Activated CD8-positive, alpha-beta memory T cell treated with anti-CD3 and anti-CD28 coated beads for 24 hours (primary cell): Measurements from ENCODE around the gene MBD6.

Experiments used
- DNase-seq: peaks from one replicate; pipeline ENCODE4 v3.0.0-alpha.2; 2020

The MBD6 gene

DNA sequence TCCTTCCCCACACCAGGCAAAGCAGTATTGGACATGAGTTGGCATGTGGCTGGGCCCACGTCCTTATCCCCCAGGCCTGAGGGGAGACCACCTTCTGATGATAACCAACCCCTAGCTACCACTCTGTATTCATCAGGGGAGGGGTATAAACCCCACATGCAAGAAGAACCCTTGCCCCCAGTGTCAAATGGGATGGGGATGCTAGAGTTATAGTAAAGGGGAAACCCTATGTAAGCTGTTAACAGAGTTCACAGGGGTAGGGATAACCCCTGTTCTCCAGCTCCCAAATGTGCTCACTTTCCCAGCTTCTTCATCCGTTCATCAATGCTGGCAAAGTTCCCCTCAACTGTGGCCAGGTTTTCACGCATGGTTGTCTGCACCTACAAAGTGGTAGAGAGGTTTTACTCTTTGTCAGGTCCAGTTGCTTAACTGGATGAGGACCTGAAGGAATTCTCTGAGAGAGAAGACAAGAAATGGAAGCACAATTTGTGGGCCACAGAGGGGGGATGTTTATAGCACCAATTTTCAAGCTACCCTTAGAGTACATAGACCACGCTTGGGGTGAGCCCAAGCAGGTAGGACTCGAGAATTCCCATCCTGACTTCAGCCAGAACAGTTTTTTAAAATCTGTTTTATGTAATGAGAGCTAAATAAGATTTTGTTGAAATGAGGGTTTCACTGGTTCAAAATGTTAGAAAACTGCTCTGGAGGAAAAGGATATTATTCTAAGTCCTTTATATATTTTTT lies 7.9 kb downstream of the MBD6 start:
- no peak for DNase-seq

DNA sequence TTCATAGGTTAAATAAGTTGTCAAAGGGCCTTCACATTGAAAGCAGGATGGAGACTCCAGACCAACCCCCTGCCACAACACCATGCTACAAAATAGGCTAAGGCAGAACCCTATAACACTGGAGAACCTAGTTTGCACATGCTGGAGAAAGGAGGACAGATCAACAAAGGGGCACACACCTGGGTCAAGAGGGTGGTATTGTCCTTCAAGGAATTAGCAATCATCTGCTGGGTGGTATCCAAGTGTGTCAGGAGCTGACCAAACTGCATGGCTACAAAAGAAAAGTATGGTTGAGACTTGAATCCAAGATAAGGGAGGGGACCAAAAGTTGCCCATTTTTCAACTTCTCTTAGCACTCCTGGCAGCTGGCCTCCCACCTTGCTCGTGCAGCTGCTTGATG lies 9.2 kb downstream of the MBD6 start:
- no peak for DNase-seq

DNA sequence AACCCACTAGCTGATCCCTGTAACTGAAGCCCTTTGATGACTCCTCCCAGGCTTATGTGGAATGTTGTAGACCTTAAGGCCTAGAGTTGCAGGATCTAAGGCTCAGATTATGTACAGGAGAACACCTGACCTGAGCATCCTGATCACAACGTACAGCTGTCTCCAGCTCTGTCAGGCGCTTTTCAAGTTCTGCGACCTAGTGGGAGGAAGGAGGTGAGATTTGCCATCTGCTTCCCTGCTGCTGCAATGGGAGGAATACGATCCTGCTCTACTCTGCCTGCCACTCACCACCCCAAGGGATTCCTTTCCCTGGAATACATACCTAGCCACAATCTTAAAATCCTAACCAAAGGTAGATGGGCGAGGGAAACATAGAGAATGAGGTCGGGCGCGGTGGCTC lies 10.5 kb downstream of the MBD6 start:
- no peak for DNase-seq

DNA sequence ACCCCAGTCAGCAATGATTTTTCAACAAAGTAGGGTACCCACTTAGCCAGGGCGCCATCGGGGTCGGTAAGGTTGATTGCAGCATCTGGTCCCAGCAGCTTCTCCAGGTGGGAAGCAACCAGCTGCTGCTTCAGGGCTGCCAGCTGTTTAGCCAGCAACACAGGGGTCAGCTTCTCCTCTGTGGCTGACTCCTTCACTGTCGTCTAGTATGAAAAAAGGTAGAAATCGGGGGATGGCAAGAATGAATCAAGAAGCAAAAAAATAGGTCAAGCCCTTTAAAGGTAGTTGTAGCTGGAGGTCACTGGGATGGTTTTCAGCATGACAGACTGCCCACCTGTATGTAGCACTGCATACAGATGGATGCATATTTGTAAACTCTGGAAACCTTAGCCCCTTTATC lies 11.6 kb downstream of the MBD6 start:
- no peak for DNase-seq

DNA sequence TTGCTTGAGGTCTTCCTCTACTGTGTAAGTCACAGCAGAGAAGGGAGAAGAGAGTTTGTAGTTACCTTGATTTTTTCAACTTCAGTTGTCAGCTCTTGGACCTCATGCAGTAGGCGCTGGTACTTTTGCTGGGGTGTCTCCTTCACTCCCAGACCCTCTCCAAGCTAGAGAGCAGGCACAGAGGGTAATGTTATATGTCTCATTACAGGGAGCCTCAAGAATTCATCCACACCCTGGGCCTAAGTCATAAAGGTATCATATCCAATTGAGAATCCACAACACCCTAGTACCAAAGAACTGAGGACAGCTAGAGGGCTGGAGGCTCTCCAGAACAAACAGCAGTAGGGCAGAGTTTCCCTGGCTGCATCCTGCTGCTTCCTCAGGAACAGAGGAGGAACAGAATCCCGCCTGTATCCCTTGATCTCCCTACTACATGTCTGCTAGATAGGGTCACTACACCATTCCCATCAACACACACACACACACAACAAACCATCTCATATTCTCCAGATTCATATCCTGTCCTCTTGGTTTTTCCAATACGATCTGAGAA lies 12.4 kb downstream of the MBD6 start:
- DNase-seq = no peak

DNA sequence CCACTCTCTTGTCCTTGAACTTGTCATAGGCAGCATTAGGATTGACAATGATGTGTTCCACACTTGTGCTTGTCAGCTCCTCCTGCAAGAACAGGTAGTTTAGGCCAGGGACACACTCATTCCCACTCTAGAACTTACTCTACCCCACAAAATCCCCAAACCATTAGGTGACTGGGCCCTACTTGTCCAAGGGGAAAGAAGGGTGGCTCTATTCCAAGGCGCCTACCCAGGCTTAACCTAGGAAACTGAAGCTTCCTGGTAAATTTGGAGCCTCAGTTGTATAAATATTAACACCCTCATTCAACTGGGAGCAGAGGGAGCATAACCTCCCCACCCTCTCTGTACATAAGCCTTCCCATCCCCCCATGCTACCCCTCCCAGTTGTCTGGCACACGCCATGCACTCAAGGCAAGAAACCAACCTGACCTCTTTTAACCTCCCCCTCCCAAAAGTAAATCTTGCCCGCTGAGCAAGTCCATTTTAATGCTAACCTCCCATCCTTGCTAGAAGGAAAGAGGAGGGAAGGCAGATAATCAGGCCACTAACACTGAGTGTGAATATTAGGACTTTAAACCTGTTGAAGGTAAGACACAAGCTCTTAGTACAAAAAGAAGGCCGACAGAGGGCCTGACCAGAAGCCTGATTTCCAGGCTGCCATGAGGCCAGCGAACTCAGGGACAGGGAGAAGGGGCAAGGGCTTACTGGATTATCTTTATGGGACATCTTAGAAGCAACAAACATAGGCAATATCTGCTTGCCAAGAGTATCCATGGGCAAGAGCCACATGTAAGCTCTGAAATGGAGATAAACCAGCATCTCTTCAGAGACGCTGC lies 13.4 kb downstream of the MBD6 start:
- no peak for DNase-seq

DNA sequence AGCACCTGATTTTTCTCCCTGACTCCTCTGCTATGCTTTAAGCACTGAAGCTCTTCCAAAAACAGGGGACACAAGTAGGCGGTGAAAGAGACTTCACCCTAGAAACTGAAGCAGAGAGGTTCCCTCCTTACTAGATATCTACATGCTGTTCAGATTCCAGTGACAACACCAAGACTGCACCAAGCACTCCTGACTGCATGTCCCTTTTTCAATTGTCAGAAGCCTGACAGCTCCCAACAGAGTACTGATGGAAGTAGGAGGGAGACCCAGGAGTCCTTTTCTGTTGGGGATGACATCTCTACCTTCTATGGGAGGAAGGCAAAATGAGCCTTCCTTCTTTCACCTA lies 13.9 kb downstream of the MBD6 start:
- no peak for DNase-seq

DNA sequence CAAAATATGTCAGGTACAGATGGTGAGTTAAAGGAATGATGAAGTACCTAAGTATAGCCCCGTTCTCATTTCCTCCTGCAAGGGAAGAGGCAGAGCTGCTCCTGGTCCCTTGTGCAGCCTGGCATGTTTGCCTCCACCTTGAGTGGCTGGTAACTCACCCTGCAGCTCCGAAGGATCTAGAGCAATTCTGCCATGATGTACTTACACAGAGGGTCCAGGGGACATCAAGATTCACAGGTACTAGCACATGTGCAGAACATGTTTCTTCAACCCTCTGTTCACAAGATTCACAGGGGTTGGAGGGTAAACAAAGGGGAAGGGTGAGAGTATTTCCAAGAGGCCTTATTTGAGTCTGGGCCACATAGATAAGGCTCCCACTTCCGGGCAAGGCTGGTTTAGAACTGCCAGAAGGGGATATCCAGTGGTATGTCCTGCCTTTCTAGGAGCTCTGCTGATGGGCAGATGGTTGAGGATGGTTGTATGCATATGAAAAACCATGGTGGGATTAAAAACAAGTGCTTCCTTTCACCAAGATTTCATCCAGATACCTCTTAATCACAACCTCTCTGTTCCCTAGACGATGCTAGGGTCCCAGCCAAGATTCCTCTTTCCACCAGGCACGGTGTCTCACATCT lies 16.6 kb downstream of the MBD6 start:
- DNase-seq = no peak

DNA sequence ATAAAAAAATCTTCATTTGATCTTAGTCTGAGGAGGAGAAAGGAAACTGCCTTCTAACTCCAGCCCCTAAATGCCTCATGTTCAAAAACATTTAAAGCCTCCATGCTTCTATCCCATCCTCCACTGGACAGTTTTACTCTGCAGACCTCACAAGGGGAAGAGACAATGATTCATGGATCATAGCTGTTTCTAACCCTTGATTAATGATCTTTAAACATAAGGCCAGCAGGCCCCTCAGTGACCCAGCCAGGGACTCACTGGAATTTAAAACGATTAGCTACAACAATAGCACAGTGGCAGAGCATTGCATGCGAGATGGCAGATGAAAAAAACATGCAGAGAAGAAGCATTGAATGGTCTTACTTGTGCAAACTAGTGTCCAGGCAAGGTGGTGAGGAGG lies 18.4 kb downstream of the MBD6 start:
- no peak for DNase-seq

DNA sequence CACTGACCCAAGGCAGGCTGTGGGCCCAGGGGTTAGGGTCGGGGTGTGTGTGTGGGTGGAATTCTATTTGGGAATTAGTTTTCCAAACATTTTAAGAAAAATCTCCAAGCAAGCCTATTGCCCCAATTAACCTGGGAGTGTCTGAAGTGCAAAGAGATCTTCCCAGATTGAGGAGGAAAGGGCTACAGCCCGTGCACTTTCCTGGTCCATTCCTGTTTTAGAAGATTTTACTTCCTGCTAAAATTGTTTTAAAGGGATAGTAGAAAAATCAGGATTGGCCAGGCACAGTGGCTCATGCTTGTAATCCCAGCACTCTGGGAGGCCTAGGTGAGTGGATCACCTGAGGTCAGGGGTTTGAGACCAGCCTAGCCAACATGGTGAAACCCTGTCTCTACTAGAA lies 19.1 kb downstream of the MBD6 start:
- DNase-seq = no peak

DNA sequence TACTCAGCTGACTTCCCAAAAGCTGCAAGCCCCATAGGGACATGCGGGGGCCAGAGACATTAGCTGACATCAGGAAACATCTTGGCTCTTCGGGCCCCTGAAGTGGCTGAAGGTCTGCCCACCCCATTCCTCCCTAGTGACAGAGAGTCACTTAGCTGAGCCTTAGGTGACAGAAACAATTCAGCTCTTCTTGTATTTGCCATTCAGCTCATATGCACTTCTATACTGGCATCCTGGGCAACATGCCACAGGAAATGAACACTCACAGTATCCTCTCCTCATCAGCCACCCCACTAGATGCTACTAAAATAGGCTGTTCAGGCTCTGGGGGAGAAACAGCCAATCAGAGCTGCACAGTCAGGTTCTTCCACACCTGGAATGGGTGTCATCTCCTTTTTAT lies 21.0 kb downstream of the MBD6 start:
- DNase-seq = no peak

DNA sequence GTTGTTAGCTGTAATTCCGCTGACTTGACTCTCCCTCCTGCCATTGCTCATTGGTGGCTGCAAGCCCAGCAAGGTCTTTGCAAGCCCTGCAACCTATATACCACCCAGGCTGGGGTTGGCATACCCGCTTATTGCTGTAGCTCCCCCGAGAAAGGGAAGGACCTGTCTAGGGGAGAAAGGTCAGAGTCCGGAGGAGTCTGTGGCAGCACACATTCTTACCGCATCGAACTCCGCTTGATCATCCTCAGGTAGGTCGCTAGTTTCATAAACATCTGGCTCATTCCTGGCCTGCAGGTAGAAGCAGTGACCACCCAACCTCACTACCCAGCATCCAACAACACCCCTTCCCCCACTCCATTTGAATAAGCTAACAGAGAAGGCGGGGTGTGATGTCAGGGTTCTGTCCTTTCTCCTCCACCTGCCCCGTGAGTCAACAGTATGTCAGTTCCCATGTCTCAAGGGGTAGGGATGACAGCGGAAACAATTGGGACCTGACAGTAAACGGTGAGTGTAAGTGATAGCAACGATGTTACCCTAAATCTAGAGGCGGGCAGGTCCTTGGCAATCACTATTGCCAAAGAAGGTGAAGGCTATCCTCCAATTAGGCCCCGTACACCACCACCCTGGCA lies 23.3 kb downstream of the MBD6 start:
- DNase-seq = no peak

DNA sequence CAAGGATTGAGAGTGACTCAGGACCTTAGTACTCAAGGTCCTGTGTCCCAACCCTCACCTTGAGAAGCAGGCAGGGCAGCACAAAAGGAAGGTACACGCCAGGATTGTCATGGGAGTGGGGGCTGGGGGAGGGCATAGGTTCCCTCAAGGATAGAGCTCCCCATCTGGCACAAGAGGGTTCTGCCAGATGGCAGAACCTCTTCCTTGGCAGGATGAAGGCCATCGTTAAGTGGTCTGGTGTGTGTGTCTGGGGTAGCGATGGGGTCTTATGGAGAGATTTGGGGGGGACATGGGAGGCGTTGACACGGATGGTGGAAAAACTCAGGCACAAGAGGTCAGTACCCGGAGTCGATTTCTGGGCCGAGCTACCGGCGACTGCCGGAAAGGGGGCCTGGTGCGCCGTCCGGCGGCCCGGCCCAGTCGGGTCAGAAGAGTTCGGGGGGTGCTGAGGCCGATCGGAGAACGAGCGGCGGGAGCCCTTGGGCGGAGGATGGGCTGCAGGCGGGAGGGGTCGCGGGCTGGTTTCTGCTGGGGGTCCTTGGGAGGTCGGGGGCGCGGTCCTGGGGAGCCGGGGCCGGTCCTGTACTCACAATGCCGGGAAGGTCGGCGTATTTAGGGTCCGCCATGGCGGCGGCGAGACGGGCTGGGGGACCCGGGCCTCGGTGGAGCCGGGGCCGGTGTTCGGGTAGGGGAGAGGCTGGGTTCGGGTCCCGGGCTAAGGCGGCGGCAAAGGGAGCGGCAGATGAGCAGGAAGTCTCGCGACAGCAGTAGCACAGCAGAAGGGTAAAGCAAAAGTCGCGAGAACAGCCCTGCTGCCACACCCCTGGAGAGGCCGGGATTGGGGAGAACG lies 24.0 kb downstream of the MBD6 start, which contains the start of gene DCTN2:
DCTN2 (minus strand) TSS at position 755 of the 850 bp plus-strand sequence; CDS start at position 626, 129 bp downstream.
- peak; percentile 94 for DNase-seq

DNA sequence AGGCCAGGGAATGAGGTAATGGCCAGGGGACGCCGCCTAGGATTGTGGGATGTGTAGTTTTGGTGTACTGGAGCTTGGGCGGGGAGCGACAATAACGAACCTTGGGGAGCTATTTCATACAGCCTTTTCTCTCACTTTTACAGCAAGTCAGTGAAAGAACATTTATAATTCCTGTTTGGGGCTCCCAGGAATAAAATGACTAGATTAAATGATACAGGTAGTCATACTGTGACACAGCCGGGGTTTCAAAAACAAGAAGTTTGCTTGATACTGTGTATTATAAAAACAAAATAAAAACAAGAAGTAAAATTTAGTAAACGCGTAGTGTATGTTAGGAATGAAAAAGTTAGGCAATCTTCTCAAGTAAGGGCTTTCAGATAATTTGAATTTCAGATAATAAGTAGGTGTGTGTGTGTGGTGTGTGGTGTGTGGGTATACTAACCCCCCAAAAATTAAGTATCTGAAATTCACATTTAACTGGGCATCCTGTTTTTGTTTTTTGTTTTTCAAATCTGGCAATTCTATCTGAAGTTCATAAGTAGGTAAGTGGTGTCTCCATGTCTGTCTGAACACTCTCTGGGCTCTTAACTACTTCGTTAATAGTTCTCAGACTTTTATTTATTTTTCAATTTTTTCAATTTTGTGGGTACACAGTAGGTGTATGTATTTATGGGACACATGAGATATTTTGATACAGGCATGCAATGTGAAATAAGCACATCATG lies 24.8 kb downstream of the MBD6 start:
- no peak for DNase-seq

DNA sequence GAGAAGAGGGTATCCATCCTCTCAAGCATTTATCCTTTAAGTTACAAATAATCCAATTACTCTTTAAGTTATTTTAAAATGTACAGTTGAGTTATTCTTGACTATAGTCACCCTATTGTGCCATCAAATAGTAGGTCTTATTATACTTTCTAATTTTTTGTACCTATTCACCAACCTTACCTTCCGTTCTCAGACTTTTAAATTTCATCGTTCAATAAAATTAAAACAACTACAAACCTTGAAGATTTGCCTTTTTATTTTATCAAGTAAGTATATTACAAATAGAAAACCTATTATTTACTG lies 25.3 kb downstream of the MBD6 start:
- DNase-seq = no peak

DNA sequence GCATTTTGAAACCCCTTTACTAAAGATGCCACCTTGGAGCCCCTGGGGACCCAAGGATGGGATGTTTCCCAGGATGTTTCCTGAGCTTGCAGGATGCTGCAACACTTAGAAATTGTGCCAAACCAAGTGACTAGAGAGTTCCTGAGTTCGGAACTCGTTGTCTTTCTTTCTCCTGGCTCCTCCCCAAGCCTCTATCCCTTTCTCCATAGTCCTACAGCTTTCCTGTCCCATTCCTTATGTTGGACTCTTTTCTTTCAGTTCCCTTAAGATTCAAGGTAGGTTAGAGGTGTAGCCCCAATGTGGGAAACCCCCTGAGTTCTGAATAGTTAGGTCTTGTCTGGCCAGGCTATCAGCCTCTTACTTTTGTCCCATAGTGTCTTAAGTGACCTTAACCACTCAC lies 25.9 kb downstream of the MBD6 start:
- DNase-seq = no peak

DNA sequence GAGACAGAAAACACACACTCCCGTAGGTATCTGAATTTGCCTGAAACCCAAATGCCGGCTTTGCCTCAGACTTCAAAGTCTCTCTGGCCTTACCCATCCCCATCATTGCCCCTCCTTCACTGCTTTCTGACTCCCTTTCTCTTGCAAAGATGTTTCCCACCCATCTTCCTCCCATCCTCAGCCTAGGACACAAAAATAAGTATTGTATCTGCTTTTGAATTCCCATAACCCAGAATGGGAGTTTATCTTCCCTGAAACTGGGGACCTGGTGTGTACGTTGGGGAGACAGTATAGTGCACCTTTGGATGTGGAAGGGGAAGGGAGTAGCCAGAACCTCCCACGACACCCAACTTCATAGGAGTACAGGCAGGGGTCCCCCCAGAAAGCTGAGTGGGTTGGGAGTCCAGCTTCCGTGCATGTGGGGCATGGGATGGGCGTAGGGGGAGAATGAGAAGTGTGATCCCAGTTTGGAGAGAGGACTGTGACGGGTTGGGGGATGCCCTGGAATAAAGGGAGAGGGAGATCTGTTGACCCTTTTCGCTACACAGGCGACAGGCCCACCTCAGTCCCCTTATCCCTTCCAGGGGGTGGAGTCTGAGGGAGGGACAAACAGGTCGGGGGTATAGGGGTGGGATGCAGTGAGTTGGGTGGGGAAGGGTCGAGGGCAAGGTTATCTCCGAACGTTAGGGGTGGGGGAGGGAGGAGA lies 26.7 kb downstream of the MBD6 start:
- DNase-seq = no peak

DNA sequence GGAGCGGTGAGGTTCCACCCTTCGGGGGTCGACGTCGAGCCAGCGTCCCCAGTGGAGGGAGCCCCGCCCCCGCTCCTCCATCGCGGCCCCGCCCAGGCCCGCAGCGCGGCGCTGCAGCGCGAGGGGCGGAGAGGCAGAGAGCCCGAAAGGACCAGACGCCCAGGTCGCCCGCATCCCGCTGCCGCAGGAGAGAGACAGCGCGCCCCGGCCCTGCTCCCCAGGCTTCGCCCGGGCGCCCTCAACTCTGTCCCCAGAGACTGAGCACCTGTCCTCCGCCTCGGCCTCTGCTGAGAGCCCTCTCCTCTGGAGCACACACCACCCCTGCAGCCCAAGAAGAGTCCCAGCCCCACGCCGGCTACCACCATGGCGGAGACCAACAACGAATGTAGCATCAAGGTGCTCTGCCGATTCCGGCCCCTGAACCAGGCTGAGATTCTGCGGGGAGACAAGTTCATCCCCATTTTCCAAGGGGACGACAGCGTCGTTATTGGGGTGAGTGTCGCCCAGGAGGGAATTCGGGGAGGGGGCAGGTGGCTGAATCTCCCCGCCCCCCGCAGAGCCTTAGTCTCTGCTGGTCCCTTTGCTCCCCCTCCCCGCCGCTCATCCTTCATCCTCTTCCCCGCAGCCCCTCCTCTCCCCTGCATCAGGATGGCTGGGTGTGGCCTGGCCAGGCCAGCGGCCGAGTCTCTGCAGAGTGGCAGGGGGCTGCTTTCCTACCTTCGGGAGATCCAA lies 27.5 kb downstream of the MBD6 start, which contains the start of gene KIF5A:
KIF5A (plus strand) TSS at position 136 of the 732 bp plus-strand sequence; CDS start at position 364, 228 bp downstream.
- peak; percentile 86 for DNase-seq

DNA sequence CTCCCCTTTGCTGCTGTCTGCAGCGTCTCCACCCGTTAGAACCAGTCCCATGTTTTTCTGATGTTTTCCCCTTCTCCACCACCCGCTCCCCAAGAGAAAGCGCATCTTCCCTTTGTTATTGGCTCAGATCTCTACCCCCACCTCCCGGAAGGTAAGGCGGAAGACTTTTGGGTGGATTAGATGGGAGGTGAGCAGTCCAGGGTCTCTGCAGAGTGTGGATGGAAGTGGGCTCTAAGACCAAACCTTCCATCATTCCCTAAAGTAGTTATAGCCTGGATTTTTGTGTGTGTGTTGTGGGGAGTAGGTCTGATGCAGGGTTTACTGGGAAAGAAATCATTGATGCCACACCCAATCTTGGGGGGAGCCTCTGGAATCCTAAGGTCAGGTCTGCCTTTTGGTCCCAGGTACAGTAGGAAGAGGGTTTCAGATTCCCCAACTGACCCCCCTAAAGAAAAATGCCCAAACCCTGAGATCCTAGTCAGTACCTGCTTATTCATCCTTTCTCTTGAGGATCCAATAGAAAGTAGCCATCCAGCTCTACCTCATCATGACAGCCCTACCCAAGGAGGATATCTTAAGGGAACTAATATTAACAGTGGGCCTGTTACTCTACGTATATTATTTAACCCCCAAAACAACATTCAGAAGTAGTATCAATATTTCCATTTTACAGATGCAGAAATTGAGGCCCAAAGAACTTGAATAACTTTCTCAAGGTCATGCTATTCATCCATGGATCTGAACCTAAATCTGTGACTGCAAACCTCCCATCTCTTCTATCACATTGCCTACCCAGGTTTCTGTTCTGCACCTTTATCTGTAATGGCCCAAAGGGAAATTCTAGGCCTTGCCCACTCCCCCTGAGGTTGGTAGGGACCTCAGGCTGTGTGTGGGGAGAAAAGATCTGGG lies 28.3 kb downstream of the MBD6 start:
- DNase-seq = no peak
